HG03139 (cell line): Measurements from ENCODE around the gene MCRIP2.
A peak's percentile ranks its signal among the peaks of the same experiment; 100 is the strongest.

Experiments used
- ATAC-seq: cut with Tn5 transposase; IDR thresholded peaks from one replicate; pipeline ENCODE4 v1.9.1; 2021; ENCODE audit not compliant: unreplicated experiment

Gene MCRIP2

DNA sequence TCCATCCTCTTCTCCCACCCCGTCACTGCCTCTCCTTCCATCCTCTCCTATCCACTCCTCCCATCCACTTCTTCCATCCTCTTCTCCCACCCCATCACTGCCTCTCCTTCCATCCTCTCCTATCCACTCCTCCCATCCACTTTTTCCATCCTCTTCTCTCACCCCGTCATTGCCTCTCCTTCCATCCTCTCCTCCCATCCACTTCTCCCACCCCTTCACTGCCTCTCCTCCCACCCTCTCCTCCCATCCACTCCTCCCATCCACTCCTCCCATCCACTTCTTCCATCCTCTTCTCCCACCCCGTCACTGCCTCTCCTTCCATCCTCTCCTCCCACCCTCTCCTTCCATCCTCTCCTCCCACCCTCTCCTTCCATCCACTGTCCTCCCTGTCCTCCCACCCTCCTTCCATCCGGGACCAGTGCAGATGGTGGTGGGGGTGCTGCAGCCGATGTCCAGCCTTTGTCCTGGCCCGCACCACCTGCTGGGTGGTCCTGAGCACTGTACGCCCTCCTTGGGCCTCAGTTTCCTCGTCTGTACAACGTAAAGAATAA, 9.7 kb upstream of the MCRIP2 start:
- no peak for ATAC-seq

DNA sequence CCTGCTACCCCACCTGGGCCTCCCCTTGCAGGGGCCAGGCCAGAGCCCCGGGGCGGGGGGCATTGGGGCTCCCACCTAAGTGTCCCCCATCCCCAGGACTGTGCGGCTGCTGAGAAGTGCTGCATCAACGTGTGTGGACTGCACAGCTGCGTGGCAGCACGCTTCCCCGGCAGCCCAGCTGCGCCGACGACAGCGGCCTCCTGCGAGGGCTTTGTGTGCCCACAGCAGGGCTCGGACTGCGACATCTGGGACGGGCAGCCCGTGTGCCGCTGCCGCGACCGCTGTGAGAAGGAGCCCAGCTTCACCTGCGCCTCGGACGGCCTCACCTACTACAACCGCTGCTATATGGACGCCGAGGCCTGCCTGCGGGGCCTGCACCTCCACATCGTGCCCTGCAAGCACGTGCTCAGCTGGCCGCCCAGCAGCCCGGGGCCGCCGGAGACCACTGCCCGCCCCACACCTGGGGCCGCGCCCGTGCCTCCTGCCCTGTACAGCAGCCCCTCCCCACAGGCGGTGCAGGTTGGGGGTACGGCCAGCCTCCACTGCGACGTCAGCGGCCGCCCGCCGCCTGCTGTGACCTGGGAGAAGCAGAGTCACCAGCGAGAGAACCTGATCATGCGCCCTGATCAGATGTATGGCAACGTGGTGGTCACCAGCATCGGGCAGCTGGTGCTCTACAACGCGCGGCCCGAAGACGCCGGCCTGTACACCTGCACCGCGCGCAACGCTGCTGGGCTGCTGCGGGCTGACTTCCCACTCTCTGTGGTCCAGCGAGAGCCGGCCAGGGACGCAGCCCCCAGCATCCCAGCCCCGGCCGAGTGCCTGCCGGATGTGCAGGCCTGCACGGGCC, 8.9 kb upstream of the MCRIP2 start:
- no peak for ATAC-seq

DNA sequence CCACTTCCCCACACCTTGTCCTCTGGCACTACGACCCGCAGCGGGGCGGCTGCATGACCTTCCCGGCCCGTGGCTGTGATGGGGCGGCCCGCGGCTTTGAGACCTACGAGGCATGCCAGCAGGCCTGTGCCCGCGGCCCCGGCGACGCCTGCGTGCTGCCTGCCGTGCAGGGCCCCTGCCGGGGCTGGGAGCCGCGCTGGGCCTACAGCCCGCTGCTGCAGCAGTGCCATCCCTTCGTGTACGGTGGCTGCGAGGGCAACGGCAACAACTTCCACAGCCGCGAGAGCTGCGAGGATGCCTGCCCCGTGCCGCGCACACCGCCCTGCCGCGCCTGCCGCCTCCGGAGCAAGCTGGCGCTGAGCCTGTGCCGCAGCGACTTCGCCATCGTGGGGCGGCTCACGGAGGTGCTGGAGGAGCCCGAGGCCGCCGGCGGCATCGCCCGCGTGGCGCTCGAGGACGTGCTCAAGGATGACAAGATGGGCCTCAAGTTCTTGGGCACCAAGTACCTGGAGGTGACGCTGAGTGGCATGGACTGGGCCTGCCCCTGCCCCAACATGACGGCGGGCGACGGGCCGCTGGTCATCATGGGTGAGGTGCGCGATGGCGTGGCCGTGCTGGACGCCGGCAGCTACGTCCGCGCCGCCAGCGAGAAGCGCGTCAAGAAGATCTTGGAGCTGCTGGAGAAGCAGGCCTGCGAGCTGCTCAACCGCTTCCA, 8.1 kb upstream of the MCRIP2 start:
- no peak for ATAC-seq

DNA sequence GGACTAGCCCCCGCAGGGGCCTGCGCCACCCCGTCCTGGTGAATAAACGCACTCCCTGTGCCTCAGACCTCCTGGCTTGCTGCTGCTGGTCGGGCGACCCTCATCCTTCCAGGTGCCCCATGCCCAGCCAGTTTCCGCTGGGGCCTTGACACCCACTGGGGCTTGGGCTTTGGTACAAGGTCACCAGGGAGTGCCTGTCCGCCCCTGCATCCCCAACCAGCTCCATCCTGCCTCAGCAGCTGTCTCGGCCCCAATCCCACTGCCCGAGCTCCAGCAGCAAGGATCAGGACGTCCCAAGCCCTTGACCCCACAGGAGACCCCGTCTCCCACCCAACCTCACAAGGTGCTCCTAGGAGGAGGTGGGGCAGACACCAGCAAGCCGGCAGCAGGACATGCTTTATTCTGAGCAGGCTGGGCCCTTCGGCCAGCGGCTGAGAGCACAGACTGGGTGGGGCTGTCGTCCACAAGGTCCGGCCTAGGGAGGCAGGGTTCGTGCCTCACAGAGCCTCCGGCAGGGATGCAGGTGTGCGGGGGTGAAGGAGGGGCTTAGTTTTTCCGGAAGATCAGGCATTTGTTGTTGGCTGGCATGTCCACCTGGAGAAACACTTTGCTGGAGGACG, 7.5 kb upstream of the MCRIP2 start:
- ATAC-seq: no peak

DNA sequence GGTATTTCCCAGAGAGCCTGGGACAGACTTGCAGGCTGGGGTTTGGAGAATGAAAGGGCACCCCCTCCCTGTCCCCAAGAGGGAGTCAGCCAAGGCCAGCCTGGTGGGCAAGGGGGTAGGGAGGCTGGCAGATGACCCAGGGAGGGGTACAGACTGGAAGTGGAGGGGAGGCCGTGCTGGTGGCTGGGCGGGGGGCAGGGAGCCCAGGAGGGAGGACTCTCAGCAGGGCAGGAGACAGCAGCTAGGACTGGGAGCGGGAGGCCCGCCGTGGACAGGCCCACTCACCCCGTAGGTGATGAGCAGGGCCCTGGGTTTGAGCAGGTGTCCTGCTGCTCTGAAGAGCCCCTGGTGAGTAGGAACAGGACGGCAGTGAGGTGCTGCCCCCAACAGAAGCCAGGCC, 6.6 kb upstream of the MCRIP2 start:
- no peak for ATAC-seq

DNA sequence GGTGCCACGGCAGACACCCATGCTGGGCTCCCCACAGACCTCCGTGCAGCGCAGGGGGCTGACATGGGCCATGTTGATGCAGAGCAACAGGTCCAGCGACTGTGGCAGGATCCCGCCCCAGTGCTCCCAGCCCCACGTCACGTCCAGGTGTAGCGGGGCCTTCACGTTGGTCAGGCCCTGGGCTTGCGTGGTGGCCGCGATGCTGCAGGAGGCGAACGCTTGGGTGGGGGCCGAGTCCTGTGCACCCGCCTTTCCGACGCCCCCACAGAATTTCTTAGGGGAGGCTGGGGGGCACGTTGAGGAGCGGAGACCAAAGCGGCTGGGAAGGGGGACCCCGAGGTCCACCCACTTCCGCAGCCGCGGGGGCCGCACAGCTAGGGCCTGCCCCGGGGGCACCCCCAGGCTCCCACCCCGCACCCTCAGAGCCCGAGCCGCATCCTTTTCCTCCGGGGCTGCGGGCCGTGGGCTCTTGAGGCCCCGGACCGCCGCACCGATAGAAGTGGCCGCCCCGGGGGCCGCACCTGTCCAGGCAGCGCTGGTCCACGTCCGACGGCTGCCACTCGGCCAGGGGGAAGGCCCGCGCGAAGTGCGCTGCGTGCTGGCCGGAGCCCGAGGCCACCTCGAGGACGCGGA, 5.9 kb upstream of the MCRIP2 start:
- ATAC-seq: no peak

DNA sequence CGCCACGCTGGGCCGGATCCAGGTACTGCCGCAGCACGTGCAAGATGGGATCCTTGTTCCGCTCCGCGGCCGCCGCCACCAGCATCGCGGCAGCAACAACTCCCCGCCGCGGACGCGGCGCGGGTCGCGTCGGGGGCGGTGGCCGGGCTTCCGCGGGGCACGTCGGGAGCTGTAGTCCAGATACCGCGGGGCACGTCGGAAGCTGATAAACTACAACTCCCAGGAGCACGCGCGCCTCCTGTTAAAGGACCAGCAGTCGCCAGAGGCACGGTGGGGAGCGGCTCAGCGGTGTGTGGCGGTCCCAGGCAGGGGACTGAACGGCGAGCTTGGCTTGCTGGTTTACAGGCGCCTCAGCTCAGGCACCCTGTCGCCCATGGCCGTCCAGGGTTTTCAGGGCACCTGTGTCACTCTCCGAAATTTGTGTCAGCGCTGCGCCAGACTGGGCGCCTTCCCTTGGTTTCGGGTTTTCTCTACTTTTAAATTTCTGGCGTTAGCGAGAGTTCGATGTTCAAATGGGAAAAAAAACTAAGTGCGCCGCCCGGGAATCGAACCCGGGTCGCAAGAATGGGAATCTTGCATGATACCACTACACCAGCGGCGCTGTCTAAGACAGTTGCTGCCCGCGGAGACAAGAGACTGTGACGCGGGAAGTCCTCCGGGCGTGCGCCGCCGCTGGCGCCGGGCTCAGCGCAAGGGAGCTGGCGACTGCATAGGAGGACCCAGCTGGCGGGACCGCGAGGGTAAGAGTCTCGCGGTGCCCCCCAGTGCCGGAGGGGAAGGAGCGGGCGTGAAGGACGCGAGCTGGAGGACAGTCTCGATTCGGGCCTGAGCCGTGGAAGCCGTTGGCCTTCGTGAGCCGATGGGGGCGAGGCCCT, 5.2 kb upstream of the MCRIP2 start, which contains the start of gene METTL26:
METTL26 (minus strand) TSS at position 100 of the 875 bp plus-strand sequence; CDS start at position 85, 15 bp downstream.
- peak; percentile 51 for ATAC-seq

DNA sequence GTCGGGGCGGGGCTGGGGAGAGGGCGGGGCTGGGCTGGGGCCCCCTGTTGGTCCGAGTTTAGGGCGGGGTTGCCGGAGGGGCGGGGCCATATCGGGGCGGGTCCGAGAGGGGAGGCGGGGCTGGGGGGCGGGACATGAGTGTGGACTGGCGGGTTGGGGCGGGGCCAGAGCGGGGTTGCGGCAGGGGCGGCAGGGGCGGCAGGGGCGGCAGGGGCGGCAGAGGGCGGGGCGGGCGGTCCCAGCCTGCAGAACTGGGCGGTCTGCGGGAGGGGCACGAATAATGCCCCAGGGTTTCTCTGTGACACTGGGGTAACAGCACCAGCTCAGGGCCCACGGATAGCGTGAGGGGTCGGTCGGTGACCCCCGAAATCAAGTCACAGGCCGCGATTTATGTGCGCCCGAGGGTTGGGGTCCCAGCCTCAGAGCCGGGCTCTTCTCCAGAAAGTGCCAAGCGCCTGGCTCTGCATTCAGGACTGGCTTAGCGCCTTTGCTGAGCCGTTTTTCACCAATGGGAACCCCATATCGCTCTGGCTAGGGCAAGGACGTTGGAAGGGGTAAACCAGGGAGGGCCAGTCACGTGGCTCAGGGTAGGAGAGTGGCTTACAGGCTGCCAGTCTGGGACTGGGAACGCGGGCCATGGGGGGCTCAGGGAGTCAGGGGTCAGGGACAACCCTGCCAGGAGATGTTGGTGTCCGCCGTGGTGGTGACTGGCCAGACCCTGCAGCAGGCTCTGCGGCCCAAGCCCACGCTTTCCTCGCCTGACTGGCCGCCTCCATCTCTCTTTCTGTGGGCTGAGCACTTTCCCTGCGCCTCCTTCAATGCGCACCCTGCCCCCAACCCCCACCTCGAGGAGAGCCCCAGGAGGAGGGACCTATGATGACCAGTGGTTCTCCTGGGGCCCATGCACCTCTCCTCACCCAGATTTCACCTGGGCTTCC, 4.3 kb upstream of the MCRIP2 start:
- no peak for ATAC-seq

DNA sequence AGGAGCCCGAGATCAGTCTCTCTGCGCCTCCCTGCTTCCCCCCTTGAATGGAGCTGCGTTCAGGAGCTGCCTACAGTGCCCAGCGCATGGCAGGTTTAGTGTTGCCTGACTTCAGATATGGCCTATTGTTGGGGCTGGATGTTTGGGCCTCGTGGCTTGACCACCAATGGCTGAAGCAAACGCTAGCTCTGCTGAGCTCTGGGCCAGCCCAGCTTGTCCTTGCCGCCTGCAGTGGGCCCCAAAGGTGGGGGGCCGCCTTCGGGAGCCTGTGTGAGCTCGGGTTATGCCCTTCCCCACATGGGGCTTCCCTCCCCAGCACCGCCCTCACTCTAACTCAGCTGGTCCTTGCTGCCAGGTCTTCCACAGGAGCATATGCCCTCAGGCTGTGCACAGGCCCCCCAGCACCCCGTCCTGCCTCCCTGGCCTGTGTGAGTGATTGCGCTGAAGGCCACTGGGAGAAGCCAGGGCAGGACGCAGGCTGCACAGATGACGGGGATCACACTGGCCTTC, 3.5 kb upstream of the MCRIP2 start:
- ATAC-seq: no peak

DNA sequence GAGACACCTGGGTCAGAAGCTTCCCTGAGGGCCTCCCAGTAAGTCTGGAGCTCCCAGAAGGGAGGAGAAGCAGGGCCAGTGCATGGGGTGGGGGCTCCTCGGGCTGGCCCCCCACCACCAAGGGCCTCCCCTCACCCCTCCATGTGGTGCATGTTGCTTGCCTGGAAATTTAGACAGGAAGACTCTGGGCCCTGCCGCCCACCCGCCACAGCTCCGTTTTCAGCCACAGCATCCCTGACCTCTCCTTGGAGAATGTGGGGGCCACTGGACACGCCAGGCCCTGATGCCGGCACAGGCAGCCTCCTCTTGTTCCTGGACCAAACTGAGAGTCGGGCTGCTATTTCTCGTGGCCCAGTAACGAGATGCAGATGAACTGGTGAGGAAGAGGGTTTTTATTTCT, 2.8 kb upstream of the MCRIP2 start:
- ATAC-seq: no peak

DNA sequence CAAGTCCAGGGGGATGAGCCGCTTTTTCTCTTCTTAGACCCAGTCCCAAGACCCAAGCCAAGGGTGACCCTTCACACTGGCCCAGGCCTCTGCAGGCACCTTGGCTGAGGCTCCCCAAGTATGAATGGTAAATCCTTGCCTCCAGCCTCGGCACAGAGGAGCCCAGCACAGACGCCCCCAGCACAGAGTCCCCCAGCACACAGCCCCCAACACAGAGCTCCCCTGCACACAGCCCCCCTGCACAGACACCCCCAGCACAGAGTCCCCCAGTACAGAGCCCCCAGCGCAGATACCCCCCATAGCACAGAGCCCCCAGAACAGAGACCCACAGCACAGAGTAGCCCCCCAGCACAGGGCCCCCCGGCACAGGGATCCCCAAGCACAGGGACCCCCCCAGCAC, 1.0 kb upstream of the MCRIP2 start:
- no peak for ATAC-seq

DNA sequence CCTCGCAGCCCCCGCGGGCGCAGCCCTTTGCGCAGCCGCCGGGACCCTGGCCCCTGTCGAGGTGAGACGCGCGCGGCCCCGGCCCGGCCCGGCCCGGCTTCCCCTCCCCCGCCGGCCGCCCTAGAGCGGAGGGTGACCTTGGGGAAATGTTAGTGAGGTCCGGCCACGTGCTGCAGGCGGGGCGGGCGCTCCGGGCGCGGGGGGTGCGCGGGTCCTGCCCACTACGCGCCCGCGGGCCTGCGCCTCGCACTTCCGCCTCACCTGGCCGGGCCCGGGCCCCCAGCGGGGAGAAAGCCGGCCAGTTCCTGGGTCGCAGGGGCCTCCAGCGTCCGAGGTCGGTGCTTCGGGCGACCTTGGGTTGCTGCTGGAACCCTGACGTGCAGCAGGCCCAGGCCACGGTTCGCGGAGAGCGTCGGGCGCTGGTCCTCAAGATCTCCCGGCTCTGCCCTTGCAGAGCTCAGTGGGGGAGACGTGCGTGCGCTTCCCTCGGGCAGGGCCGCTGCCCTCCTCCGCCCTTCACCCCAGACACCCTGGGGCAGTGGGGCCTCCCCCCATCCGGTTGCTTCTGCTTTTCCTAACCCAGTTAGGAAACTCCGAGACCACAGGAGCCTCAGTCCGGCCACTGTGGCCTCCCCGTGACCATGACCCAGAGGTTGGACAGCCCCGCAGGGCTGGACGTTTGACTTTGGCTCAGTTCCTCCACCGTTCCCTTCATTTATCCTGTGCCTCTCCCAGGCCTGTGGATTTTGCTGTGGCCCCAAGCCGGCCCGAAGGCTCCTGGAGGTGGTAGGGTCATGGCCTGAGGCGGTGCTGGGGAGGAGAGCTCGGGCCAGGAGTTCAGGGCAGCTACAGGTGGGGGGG, 791 bp downstream of the MCRIP2 start:
- no peak for ATAC-seq

DNA sequence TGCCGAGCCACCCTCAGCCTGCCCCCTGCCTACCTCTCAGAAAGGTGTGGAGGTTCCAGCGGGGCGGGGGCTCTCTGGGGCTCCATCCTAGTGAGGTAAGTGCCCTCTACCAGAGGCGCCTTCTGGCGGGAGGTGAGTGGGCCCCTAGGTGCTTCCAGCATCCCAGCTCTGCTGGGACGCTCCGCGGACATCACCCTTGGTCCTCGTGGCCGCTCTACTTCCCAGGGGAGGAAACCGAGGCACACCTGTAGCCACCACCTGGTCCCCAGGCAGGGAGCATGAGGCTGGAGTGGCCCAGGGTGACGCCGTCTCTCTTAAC, 1.4 kb downstream of the MCRIP2 start:
- no peak for ATAC-seq

DNA sequence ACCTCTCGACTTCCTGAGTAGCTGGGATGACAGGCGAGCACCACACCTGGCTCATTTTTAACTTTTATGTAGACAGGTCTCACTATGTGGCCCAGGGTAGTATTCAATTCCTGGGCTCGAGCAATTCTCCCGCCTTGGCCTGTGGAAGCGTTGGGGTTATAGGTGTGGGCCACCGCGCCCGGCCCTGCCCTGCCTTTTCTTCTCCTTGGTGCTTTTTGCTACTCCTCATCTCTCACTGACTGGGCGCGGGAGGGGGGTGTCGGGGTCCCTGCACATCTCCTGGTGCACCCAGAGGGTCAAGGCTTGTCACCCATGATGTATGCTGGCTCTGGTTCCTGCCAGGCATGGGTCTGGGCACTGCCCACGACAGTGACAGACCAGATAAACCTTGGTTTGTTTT, 2.9 kb downstream of the MCRIP2 start:
- no peak for ATAC-seq

DNA sequence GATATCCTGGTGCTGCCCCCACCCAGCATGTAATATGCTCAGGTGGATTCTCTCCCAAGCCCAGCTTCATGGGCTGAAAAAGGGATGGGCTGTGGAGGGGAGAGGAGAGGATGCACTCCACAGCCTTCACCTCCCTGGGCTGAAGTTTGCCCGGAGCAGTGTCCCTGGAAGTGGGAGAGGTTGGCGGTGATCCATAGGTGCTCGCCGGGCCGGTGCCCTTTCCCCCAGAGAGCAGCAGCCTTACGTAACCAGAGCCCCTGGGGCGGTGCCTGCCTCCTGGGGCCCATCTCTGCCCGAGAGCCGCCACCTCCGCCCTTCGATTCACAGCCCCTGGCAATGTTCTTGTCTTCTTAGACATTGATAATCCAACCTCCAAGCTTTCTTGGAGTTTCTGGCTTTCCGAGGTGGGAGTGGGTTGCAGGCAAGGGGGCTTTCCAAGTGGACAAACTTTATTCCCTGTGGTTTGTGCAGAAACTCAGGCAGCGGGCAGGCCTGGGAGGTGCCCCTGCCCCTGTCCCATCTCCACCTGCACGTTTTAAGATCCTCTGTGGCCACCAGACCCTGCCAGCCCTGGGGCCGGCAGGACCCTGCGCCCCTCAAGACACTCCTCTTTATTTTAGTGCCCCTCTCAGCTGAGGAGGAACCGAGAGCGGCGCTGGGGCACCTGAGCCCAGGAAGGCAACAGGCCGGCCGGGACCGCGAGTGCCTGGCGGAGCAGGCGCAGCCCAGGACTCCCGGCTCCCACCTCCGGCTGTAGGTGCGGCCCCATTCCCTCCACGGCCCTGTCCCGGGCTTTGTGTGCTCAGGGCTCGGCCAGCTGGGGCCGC, 4.4 kb downstream of the MCRIP2 start:
- ATAC-seq: no peak

DNA sequence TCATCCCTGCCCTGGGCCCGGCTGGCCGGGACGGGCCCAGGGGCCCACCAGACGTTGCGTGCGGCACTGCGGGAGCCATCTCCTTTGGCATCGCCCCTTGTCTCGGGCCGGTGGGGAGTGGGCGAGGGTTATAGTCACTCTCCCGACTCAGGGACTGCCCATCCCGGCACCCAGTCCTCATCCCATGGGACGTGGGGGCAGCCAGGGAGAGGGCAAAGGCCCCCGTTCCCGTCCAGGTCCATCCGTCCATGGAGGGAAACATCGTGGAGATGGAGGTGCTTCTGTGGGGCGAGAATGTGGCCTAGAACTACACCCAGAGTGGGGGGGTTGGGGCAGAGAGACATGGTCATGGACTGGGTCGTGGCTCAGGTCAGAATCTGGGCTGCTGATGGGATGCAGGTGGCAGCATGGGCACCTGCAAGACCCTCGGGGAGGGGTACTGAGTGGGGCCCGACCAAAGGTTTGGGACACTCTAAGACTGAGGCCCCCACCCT, 5.1 kb downstream of the MCRIP2 start:
- ATAC-seq: no peak
